HuH-7.5 (cell line): ENCODE data around the gene RASA4.
"Not testable (repeated sequence)": the region's sequence is repeated elsewhere in the genome, so short reads cannot be mapped to it uniquely, and the experiment has no call there.

ENCODE experiments used
- DNase-seq: peaks from one replicate; pipeline ENCODE4 v3.0.0; 2011; ENCODE audit warnings: low spot score

Gene RASA4

DNA sequence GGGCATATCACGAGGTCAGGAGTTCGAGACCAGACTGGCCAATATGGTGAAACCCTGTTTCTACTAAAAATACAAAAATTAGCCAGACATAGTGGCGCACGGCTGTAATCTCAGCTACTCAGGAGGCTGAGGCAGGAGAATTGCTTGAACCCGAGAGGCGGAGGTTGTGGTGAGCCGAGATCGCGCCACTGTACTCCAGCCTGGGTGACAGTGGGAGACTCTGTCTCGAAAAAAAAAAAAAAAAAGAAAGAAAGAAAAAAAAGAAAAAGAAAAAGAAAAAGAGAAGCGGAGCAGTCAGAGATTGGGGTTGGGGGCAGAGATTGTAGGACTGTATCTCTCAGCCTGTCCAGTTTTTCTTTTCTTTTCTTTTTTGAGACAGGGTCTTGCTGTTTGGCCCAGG lies 73.8 kb downstream of the RASA4 start:
- not testable (repeated sequence) for DNase-seq

DNA sequence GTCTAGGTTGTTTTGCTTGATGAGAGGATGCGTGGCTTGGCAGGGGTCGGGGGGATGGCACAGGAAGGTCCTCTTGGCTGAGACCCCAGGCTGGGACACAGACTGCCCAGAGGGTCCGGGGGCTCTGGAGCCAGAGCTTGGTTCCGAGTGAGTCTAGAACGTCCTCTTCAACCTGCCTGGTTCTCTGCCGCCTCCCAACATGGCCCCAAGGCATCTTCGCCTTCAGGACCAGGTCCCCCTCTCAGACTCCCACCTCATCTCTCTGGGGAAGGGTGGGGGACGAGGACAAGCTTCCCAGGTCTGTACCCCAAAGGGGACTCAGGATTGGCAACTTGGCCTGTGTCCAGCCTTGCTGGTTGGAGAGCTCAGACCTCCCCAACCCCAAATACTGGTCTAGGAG lies 74.5 kb downstream of the RASA4 start:
- DNase-seq, result not testable (repeated sequence)

GRCh38 chr7:102540604-102541003 lies 76.0 kb downstream of the RASA4 start:
- not testable (repeated sequence) for DNase-seq

DNA sequence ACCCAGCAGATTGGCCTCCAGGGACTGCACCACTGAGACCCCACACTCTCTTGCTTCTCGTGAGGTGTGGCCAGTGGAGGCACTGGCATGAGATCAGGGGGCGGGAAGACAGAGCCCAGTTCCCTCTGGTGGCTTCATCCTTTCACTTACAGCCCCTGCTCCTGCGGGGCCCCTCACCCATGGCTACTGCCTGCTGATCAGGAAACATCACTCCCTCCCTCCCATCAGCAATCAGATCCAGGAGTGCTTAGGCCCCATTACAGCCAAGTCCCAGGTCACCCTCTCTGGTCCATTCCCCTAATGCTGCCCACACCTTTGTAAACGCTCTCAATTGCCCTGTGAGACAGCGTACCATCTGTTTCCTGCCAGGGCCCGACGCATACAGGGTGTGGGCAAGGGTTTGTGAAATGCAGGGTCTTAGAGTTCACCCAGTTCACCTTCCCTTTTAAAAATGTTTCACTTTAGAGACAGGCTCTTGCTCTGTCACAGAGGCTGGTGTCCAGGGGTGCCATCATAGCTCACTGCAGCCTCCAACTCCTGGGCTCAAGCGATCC lies 81.4 kb downstream of the RASA4 start:
- DNase-seq, result not testable (repeated sequence)

DNA sequence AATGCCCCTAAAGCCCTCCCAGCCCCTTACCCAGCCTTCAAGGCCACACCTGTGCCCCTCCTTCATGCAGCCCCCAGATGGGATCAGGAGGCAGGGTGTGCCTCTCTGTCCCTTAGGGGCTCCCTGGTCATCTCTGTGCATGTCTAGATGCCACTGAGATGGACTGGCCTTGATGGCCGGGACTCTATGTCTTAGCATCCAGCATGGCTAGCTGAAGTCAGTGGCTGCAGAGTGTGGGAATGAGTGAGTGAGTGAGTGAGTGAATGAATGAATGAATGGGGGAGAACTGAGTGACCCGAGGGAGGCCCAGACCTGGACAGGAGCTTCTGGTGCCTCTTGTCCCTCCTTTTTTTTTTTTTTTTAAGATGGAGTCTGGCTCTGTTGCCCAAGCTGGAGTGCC lies 84.4 kb downstream of the RASA4 start:
- not testable (repeated sequence) for DNase-seq

DNA sequence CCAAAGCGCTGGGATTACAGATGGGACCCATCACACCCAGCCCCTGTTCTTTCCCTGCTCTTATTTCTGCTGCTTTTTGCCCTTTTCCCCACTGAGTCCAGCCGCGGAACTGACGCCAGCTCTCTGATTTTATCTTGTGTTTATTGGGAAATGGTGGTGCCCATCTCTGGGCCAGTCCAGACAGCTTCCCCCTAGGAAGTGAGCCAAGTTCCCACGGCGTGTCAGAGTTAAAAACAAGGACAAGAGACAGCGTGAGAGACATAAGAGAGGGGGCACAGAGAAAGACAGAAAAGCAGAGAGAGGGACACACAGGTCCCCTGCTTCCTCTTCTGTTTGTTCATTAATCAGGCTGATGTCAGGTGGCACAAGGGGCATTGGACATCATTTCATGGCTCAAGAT lies 85.0 kb downstream of the RASA4 start:
- DNase-seq, result not testable (repeated sequence)

DNA sequence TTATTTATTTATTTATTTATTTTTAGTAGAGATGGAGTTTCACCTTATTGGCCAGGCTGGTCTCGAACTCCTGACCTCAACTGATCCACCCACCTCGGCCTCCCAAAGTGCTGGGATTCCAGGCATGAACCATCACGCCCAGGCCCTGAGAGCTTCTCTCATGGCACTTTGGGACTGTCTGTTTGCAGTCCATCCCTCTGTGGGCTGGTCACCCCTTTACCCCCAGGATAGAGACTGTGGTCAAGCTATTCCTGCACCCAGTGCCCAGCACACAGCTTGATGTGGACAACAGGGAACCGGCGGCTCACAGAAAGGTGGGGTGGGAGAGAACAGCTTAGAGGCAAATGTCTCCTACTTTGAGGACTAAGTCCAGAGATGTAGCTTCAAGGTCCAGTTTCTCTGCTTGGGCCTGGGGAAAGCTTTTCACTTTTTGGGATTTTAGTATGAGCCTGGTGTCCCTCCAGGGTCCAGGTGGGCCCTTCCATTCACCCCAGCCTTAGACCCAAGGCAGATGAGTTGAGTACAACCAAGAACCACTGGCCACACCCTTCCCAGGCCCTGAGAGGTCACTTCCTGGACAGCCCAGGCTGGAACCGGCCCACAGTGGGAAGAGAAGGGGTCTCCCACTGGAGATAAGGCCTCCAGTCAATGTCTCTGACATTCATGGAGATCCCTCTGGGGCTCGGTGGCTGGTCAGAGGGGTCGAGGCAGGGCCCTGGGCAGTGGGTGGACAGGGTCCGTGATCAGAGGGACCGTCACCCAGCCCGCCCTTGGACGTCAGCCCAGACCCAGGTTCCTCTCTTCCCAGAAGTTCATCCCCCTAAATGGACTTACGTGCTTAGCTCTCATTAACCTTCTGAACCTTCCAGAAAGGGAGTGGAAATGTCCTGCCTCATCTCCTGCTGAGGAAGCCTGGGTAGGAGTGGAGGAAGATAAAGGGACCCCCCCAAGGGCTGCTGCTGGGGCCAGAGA lies 88.4 kb downstream of the RASA4 start:
- not testable (repeated sequence) for DNase-seq

DNA sequence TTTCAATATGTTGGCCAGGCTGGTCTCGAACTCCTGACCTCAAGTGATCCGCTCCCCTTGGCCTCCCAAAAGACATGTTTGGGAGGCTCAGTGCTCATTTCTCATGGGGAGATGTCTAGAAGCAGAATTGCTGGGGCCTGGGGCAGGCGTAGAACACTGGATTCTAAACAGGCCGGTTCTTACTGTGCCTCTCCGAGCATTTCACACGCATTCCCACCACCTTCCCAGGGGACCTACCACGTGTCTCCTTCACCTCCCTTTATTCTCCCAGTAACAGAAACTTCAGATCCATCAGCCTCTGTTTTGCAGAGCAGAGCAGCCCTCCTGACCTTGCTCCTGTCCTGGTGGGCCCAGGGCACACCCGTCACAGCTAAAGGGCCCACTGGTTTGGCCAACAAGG lies 89.4 kb downstream of the RASA4 start:
- DNase-seq, result not testable (repeated sequence)

DNA sequence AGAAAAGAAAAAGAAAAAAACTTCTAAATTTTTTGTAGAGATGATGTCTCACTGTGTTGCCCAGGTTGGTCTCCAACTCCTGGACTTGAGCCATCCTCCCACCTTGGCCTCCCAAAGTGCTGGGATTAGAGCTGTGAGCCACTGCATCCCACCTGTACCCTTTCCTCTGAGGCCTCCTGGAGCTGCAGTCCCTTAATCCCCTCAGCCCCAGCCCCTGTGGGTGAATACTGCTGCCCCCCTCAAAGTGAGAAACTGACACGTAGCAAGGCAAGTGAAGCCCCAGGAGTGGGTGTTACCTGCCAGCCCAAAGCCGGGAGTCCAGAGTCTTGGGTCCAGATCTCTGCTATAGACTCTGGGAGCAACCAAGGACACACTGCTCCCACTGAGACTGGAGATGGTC lies 91.8 kb downstream of the RASA4 start:
- not testable (repeated sequence) for DNase-seq
